NB4 (cell line): ENCODE data around the gene LRRC4C.
"Not testable (repeated sequence)": the region's sequence is repeated elsewhere in the genome, so short reads cannot be mapped to it uniquely, and the experiment has no call there.

Experiments used
- DNase-seq: peaks from one replicate; pipeline ENCODE4 v3.0.0; 2010; ENCODE audit warnings: low read depth
- H3K4me3 ChIP-seq: one replicate; pipeline ENCODE4 v1.5.1; 2011; ENCODE audit warnings: mild to moderate bottlenecking, low read depth, low read length, moderate library complexity
- CTCF ChIP-seq: IDR thresholded peaks from one replicate; pipeline ENCODE4 v1.5.1; 2012; ENCODE audit warnings: low read depth, low read length
- MAX ChIP-seq: IDR thresholded peaks from 2 replicates; pipeline ENCODE4 v1.6.1; 2011; ENCODE audit warnings: low read depth, low read length
- MYC ChIP-seq: IDR thresholded peaks from 2 replicates; pipeline ENCODE4 v1.6.1; 2011; ENCODE audit warnings: low read depth, low read length
- POLR2A ChIP-seq: IDR thresholded peaks from 2 replicates; pipeline ENCODE4 v1.6.1; 2011; ENCODE audit warnings: mild to moderate bottlenecking; ENCODE audit not compliant: insufficient read length; ENCODE audit errors: extremely low read depth

LRRC4C gene

GRCh38 chr11:40203606-40204005, 1255.8 kb downstream of the LRRC4C start:
- TF ChIP-seq POLR2A = no peak
- TF ChIP-seq MYC = no peak
- TF ChIP-seq CTCF = no peak
- no peak for TF ChIP-seq MAX
- no peak for DNase-seq
- no peak overlapping the region for H3K4me3 ChIP-seq

- no peak overlapping the region for H3K4me3 ChIP-seq
- DNase-seq = no peak
- TF ChIP-seq POLR2A (no peak), MYC (no peak), CTCF (no peak), MAX (no peak)
These were observed 1256.7 kb downstream of the LRRC4C start for GRCh38 chr11:40202589-40203270.

- H3K4me3 ChIP-seq, DNase-seq: not testable (repeated sequence)
These were observed 1266.9 kb downstream of the LRRC4C start for GRCh38 chr11:40192590-40192989.

GRCh38 chr11:40190294-40190693, 1269.2 kb downstream of the LRRC4C start:
- TF ChIP-seq CTCF (no peak), POLR2A (no peak), MAX (no peak), MYC (no peak)
- no peak overlapping the region for H3K4me3 ChIP-seq
- no peak for DNase-seq

GRCh38 chr11:40188848-40189247, 1270.6 kb downstream of the LRRC4C start:
- H3K4me3 ChIP-seq = no peak overlapping the region
- DNase-seq = no peak
- no peak for TF ChIP-seq POLR2A
- no peak for TF ChIP-seq CTCF
- no peak for TF ChIP-seq MYC
- no peak for TF ChIP-seq MAX

- TF ChIP-seq POLR2A (no peak), CTCF (no peak), MAX (no peak), MYC (no peak)
- DNase-seq = no peak
- H3K4me3 ChIP-seq = no peak overlapping the region
These were observed 1272.2 kb downstream of the LRRC4C start for GRCh38 chr11:40187295-40187694.
